NB4 (cell line): ENCODE data around the gene RMDN3.

Experiments used
- DNase-seq: peaks from one replicate; pipeline ENCODE4 v3.0.0; 2010; ENCODE audit warnings: low read depth
- H3K4me3 ChIP-seq: one replicate; pipeline ENCODE4 v1.5.1; 2011; ENCODE audit warnings: mild to moderate bottlenecking, low read depth, low read length, moderate library complexity
- MYC ChIP-seq: IDR thresholded peaks from 2 replicates; pipeline ENCODE4 v1.6.1; 2011; ENCODE audit warnings: low read depth, low read length
- POLR2A ChIP-seq: IDR thresholded peaks from 2 replicates; pipeline ENCODE4 v1.6.1; 2011; ENCODE audit warnings: mild to moderate bottlenecking; ENCODE audit not compliant: insufficient read length; ENCODE audit errors: extremely low read depth
- TF ChIP-seq, protein P1 (sequence below): IDR thresholded peaks from one replicate; pipeline ENCODE4 v1.5.1; 2012; ENCODE audit warnings: low read depth, low read length
- TF ChIP-seq, protein P2 (sequence below): IDR thresholded peaks from 2 replicates; pipeline ENCODE4 v1.6.1; 2011; ENCODE audit warnings: low read depth, low read length

RMDN3 gene

DNA sequence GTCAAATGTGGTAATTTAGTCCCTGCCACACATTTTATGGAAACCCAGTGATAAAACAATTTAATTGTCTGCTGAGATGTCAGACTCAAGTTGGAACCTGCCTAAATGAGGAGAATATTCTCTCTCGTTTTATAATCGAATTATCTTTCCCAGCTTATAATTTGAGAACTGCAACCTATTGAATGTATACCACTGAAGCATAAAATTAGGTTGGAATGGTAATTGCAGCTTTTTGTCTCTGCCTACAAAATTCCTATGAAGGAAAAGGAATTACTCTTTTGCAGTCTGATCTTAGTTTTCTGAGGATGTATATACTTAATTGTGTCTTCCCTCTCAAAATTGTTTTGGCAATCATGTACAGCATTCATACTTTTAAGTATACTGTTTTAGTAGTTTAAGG, 31.1 kb downstream of the RMDN3 start:
- no peak overlapping the region for H3K4me3 ChIP-seq

GRCh38 chr15:40722934-40723333, 32.1 kb downstream of the RMDN3 start:
- no peak for TF ChIP-seq POLR2A
- no peak for TF ChIP-seq MYC
- TF ChIP-seq, protein P1, sequence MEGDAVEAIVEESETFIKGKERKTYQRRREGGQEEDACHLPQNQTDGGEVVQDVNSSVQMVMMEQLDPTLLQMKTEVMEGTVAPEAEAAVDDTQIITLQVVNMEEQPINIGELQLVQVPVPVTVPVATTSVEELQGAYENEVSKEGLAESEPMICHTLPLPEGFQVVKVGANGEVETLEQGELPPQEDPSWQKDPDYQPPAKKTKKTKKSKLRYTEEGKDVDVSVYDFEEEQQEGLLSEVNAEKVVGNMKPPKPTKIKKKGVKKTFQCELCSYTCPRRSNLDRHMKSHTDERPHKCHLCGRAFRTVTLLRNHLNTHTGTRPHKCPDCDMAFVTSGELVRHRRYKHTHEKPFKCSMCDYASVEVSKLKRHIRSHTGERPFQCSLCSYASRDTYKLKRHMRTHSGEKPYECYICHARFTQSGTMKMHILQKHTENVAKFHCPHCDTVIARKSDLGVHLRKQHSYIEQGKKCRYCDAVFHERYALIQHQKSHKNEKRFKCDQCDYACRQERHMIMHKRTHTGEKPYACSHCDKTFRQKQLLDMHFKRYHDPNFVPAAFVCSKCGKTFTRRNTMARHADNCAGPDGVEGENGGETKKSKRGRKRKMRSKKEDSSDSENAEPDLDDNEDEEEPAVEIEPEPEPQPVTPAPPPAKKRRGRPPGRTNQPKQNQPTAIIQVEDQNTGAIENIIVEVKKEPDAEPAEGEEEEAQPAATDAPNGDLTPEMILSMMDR, result no peak
- TF ChIP-seq, protein P2, sequence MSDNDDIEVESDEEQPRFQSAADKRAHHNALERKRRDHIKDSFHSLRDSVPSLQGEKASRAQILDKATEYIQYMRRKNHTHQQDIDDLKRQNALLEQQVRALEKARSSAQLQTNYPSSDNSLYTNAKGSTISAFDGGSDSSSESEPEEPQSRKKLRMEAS, result no peak
- DNase-seq, result no peak
- H3K4me3 ChIP-seq, result no peak overlapping the region

More for the DNA sequence above, 31.1 kb downstream of the RMDN3 start:
- DNase-seq, result no peak
- TF ChIP-seq, protein P2, result no peak
- TF ChIP-seq POLR2A (no peak), MYC (no peak)
- TF ChIP-seq, protein P1, result no peak

- TF ChIP-seq POLR2A (no peak), MYC (no peak)
- TF ChIP-seq, protein P1, result no peak
- TF ChIP-seq, protein P2, result no peak
- DNase-seq, result no peak
- no peak overlapping the region for H3K4me3 ChIP-seq
Observed at GRCh38 chr15:40722354-40722753, 32.7 kb downstream of the RMDN3 start.

DNA sequence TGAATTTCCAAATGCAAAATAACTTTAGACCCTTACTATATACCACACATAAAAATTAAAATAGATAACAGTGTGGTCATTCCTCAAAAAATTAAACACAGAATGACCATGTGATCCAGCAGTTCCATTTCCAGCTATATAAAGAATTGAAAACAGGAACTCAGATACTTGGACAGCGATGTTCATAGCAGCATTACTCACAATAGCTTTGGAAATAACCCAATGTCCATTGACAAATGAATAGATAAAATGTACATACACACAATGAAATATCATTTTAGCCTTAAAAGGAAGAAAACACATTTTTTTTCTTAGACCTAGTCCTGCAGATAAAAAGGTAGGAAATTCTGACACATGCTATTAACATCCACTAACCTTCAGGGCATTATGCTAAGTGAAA, 33.4 kb downstream of the RMDN3 start:
- TF ChIP-seq, protein P1, result no peak
- TF ChIP-seq POLR2A (no peak), MYC (no peak)
- TF ChIP-seq, protein P2, result no peak
- no peak overlapping the region for H3K4me3 ChIP-seq
- no peak for DNase-seq

GRCh38 chr15:40716165-40716564, 38.9 kb downstream of the RMDN3 start:
- no peak for DNase-seq
- H3K4me3 ChIP-seq, result no peak overlapping the region
- TF ChIP-seq, protein P2, result no peak
- TF ChIP-seq POLR2A (no peak), MYC (no peak)
- TF ChIP-seq, protein P1, result no peak

DNA sequence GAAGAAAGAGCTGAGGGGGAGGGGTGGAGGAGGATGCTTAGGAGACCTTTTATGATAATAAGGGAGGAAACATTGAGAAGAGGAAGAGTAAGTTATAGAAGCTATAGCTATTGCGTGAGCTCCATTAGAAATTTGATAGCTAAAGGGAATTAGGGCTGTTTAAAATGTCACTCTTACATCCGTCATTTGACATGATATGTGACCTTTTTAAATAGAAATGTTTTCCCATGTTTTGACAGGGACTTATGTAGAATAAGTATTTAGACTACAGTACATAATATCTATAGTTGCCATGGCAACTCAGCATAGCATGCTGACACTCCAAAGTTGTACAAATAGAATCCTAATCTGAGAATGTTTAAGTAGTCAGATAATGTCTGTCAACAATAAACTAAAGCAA, 40.9 kb downstream of the RMDN3 start:
- H3K4me3 ChIP-seq, result no peak overlapping the region
- DNase-seq, result no peak
- TF ChIP-seq POLR2A (no peak), MYC (no peak)
- TF ChIP-seq, protein P2, result no peak
